Mucosa of gallbladder (tissue), 1 donor: ENCODE measurements around the gene GNLY. TPM values are rescaled to one million over a fixed set of nuclear protein-coding genes. Genes with fewer than 3 reads are reported as not detected.

Source experiments
- DNase-seq: peaks from one replicate; pipeline ENCODE4 v3.0.0-alpha.2; 2020; ENCODE audit warnings: low spot score
- total RNA-seq: library from RNA; stranded (reverse); gene quantifications from one replicate; pipeline ENCODE4 v1.2.1, GENCODE V29; 2021
- donor health status: DM: no; HTN: no; CAD: no.

Gene GNLY
- total RNA-seq, 1 donor from 2014 or later = 0.95 TPM

GRCh38 chr2:85728883-85729824, 35.0 kb downstream of the GNLY start:
- DNase-seq = peak; percentile 86

- DNase-seq = no peak
Measured at GRCh38 chr2:85729825-85730510, 35.8 kb downstream of the GNLY start.

- no peak for DNase-seq
Measured at GRCh38 chr2:85730686-85731230, 36.6 kb downstream of the GNLY start.

GRCh38 chr2:85731606-85732005, 37.4 kb downstream of the GNLY start:
- DNase-seq = no peak

- DNase-seq = no peak
Measured at GRCh38 chr2:85732467-85733120, 38.4 kb downstream of the GNLY start.

GRCh38 chr2:85733121-85733960, 39.2 kb downstream of the GNLY start:
- no peak for DNase-seq

GRCh38 chr2:85734015-85734414, 39.9 kb downstream of the GNLY start:
- DNase-seq = no peak

- no peak for DNase-seq
Measured at GRCh38 chr2:85734942-85735608, 40.9 kb downstream of the GNLY start.

GRCh38 chr2:85735691-85736090, 41.5 kb downstream of the GNLY start:
- DNase-seq = no peak

GRCh38 chr2:85736456-85737355, 42.5 kb downstream of the GNLY start:
- DNase-seq = no peak

GRCh38 chr2:85737481-85737880, 43.3 kb downstream of the GNLY start:
- peak; percentile 82 for DNase-seq

- no peak for DNase-seq
Measured at GRCh38 chr2:85737961-85738360, 43.8 kb downstream of the GNLY start.

- no peak for DNase-seq
Measured at GRCh38 chr2:85740193-85740592, 46.0 kb downstream of the GNLY start.

- no peak for DNase-seq
Measured at GRCh38 chr2:85741211-85741832, 47.2 kb downstream of the GNLY start.

GRCh38 chr2:85741833-85742455, 47.8 kb downstream of the GNLY start:
- DNase-seq = peak; percentile 65

GRCh38 chr2:85743304-85743978, 49.3 kb downstream of the GNLY start:
- DNase-seq = no peak

GRCh38 chr2:85744055-85744454, 49.9 kb downstream of the GNLY start:
- DNase-seq = no peak
